GM23248 (cell line): ENCODE results near the gene FAF2. TPM values are rescaled to one million over a fixed set of nuclear protein-coding genes. Genes with fewer than 3 reads are reported as not detected.

Experiments used
- DNase-seq: peaks from one replicate; pipeline ENCODE4 v3.0.0-alpha.2; 2015
- H2AFZ ChIP-seq: fragments of 200-600 bp; sonication (generic); 2 replicates; pipeline ENCODE4 v1.6.1; 2016; ENCODE audit warnings: antibody characterized with exemption
- H3F3A ChIP-seq: fragments of 200-600 bp; sonication (generic); 2 replicates; pipeline ENCODE4 v1.6.1; 2016; ENCODE audit warnings: mild to moderate bottlenecking, antibody characterized with exemption, mixed run types; ENCODE audit not compliant: insufficient read depth
- H3K27ac ChIP-seq: fragments of 200-600 bp; sonication (generic); 2 replicates; pipeline ENCODE4 v1.5.1; 2016; ENCODE audit warnings: mild to moderate bottlenecking
- H3K27me3 ChIP-seq: fragments of 200-600 bp; sonication (generic); replicated peaks from 2 replicates; pipeline ENCODE4 v1.6.1; 2016; ENCODE audit warnings: mild to moderate bottlenecking; ENCODE audit not compliant: insufficient read depth
- H3K36me3 ChIP-seq: fragments of 200-600 bp; sonication (generic); 2 replicates; pipeline ENCODE4 v1.6.1; 2016; ENCODE audit warnings: low read depth, mild to moderate bottlenecking
- H3K4me1 ChIP-seq: fragments of 200-600 bp; sonication (generic); 2 replicates; pipeline ENCODE4 v1.6.1; 2016; ENCODE audit warnings: mild to moderate bottlenecking; ENCODE audit not compliant: insufficient read depth
- H3K4me2 ChIP-seq: fragments of 200-600 bp; sonication (generic); one replicate; pipeline ENCODE4 v1.6.1; 2016; ENCODE audit warnings: mild to moderate bottlenecking; ENCODE audit not compliant: unreplicated experiment
- H3K4me3 ChIP-seq: fragments of 200-600 bp; sonication (generic); 2 replicates; pipeline ENCODE4 v1.5.1; 2016; ENCODE audit warnings: mild to moderate bottlenecking
- H3K79me2 ChIP-seq: fragments of 200-600 bp; sonication (generic); 2 replicates; pipeline ENCODE4 v1.6.1; 2016; ENCODE audit warnings: mild to moderate bottlenecking; ENCODE audit not compliant: insufficient read depth
- H3K9ac ChIP-seq: fragments of 200-600 bp; sonication (generic); 2 replicates; pipeline ENCODE4 v1.6.1; 2016; ENCODE audit warnings: mild to moderate bottlenecking
- H3K9me2 ChIP-seq: fragments of 200-600 bp; sonication (generic); 2 replicates; pipeline ENCODE4 v1.6.1; 2016; ENCODE audit warnings: mixed run types, mild to moderate bottlenecking, moderate library complexity; ENCODE audit not compliant: insufficient read depth
- H3K9me3 ChIP-seq: fragments of 200-600 bp; sonication (generic); one replicate; pipeline ENCODE4 v1.6.1; 2017; ENCODE audit warnings: low read depth
- H4K20me1 ChIP-seq: fragments of 200-600 bp; sonication (generic); 2 replicates; pipeline ENCODE4 v1.6.0; 2016; ENCODE audit not compliant: insufficient read depth
- EZH2 ChIP-seq: fragments of 200-600 bp; sonication (generic); IDR thresholded peaks from 2 replicates; pipeline ENCODE4 v1.6.1; 2018; ENCODE audit warnings: antibody characterized with exemption, mild to moderate bottlenecking; ENCODE audit not compliant: insufficient read depth, poor library complexity, severe bottlenecking
- EZH2phosphoT487 ChIP-seq: fragments of 200-600 bp; sonication (generic); IDR thresholded peaks from 2 replicates; pipeline ENCODE4 v1.6.1; 2018; ENCODE audit warnings: antibody characterized with exemption, moderate library complexity, mild to moderate bottlenecking, low read depth; ENCODE audit not compliant: insufficient read depth
- WGBS, 2 experiments: methylation state at CpG; one replicate each; pipeline ENCODE4 v1.1.6; 2015 to 2017; ENCODE audit warnings: low lambda C conversion rate in 2 of 2, low coverage in 1 of 2; ENCODE audit errors: missing lambda C conversion rate in 2 of 2; 5-methylcytosine and 5-hydroxymethylcytosine counted together
- in situ Hi-C: fragments of 300-500 bp; cut with MboI; formaldehyde crosslinking; loops from 2 replicates; pipeline ENCODE4 v1.15.0; 2020
- polyA plus RNA-seq: library from polyadenylated mRNA; unstranded; fragments of >200 nt; fragmentation: Nextera tagmentation; extraction: Ambion mirVana; gene quantifications from 2 replicates; pipeline ENCODE4 v1.2.1, GENCODE V29; 2016
- total RNA-seq: library from RNA; depleted of rRNA; stranded (reverse); fragments of >200 nt; shearing (Covaris generic); gene quantifications from 2 replicates; pipeline ENCODE4 v1.2.3, GENCODE V29; 2014

The FAF2 gene
- total and polyA plus RNA-seq, 2 experiments from 2014 or later, result 45.0 to 45.4 TPM

GRCh38 chr5:176521286-176521685 lies 73.1 kb downstream of the FAF2 start:
- WGBS, 2 experiments, result 72 to 81% methylated on average over 7 of the region's 7 CpGs
- Histone ChIP-seq H3K4me1 (no peaks in the 10 kb centered on the region), H3K79me2 (no peaks in the 10 kb centered on the region), H3K4me2 (no peak overlapping the region), H3K36me3 (no peaks in the 10 kb centered on the region), H3K4me3 (no peak overlapping the region), H3K27ac (no peak overlapping the region), H3K9ac (no peak overlapping the region), H3K9me3 (no peaks in the 10 kb centered on the region), H3F3A (no peaks in the 10 kb centered on the region; the same call in 1 of the 2 replicates), H2AFZ (no peak overlapping the region), H3K9me2 (no peaks in the 10 kb centered on the region), H4K20me1 (no peaks in the 10 kb centered on the region), H3K27me3 (no peaks in the 10 kb centered on the region)
- DNase-seq, result no peak
- TF ChIP-seq EZH2phosphoT487 (no peak), EZH2 (no peak)
- in situ Hi-C loops, result no loop called here

GRCh38 chr5:176521699-176522263 lies 73.6 kb downstream of the FAF2 start:
- 67 to 70% methylated on average over 10 of the region's 10 CpGs for WGBS, 2 experiments
- H3K36me3 ChIP-seq, result no peaks in the 10 kb centered on the region
- H3K79me2 ChIP-seq, result no peaks in the 10 kb centered on the region
- H3K27ac ChIP-seq, result no peak overlapping the region
- no peaks in the 10 kb centered on the region for H3K9me3 ChIP-seq
- TF ChIP-seq EZH2, result no peak
- no peak for TF ChIP-seq EZH2phosphoT487
- no peaks in the 10 kb centered on the region for H4K20me1 ChIP-seq
- H3K4me3 ChIP-seq, result no peak overlapping the region
- H3K4me2 ChIP-seq, result no peak overlapping the region
- H3K27me3 ChIP-seq, result no peaks in the 10 kb centered on the region
- H3K9ac ChIP-seq, result no peak overlapping the region
- H3K9me2 ChIP-seq, result no peaks in the 10 kb centered on the region
- in situ Hi-C loops, result no loop called here
- DNase-seq, result no peak
- no peaks in the 10 kb centered on the region for H3K4me1 ChIP-seq
- no peak overlapping the region for H2AFZ ChIP-seq
- H3F3A ChIP-seq, result no peaks in the 10 kb centered on the region; the same call in 1 of the 2 replicates

GRCh38 chr5:176524138-176524537 lies 76.0 kb downstream of the FAF2 start:
- TF ChIP-seq EZH2 (no peak), EZH2phosphoT487 (no peak)
- DNase-seq, result no peak

GRCh38 chr5:176524987-176525386 lies 76.8 kb downstream of the FAF2 start:
- in situ Hi-C loops, result no loop called here
- Histone ChIP-seq H3F3A (no peaks in the 10 kb centered on the region; the same call in 1 of the 2 replicates), H3K9me2 (no peaks in the 10 kb centered on the region), H3K9ac (no peak overlapping the region), H2AFZ (no peak overlapping the region), H3K4me2 (no peak overlapping the region), H3K36me3 (no peaks in the 10 kb centered on the region), H3K4me3 (no peak overlapping the region), H3K4me1 (no peaks in the 10 kb centered on the region), H3K27me3 (no peaks in the 10 kb centered on the region), H4K20me1 (no peaks in the 10 kb centered on the region), H3K9me3 (no peaks in the 10 kb centered on the region), H3K79me2 (no peaks in the 10 kb centered on the region), H3K27ac (no peak overlapping the region)
- TF ChIP-seq EZH2phosphoT487 (no peak), EZH2 (no peak)
- WGBS, 2 experiments, result 84 to 86% methylated on average over 15 of the region's 15 CpGs
- DNase-seq, result no peak

More at GRCh38 chr5:176524138-176524537, 76.0 kb downstream of the FAF2 start:
- H3K9me3 ChIP-seq, result no peaks in the 10 kb centered on the region
- no peak overlapping the region for H3K9ac ChIP-seq
- H3K9me2 ChIP-seq, result no peaks in the 10 kb centered on the region
- no peak overlapping the region for H3K4me3 ChIP-seq
- no peaks in the 10 kb centered on the region for H3K4me1 ChIP-seq
- no peaks in the 10 kb centered on the region; the same call in 1 of the 2 replicates for H3F3A ChIP-seq
- no peak overlapping the region for H3K27ac ChIP-seq
- in situ Hi-C loops, result no loop called here
- no peak overlapping the region for H3K4me2 ChIP-seq
- no peaks in the 10 kb centered on the region for H4K20me1 ChIP-seq
- no peaks in the 10 kb centered on the region for H3K27me3 ChIP-seq
- no peak overlapping the region for H2AFZ ChIP-seq
- WGBS, 2 experiments, result 87 to 96% methylated on average over 6 of the region's 6 CpGs
- no peaks in the 10 kb centered on the region for H3K79me2 ChIP-seq
- no peaks in the 10 kb centered on the region for H3K36me3 ChIP-seq

GRCh38 chr5:176525677-176526076 lies 77.5 kb downstream of the FAF2 start:
- TF ChIP-seq EZH2, result no peak
- H3K36me3 ChIP-seq, result no peaks in the 10 kb centered on the region
- no peak overlapping the region for H3K4me3 ChIP-seq
- H3K9me3 ChIP-seq, result no peaks in the 10 kb centered on the region
- no peak overlapping the region for H3K4me2 ChIP-seq
- no peaks in the 10 kb centered on the region for H3K4me1 ChIP-seq
- 97 to 98% methylated on average over 9 of the region's 9 CpGs for WGBS, 2 experiments
- H3K9me2 ChIP-seq, result no peaks in the 10 kb centered on the region
- H3K9ac ChIP-seq, result no peak overlapping the region
- DNase-seq, result no peak
- in situ Hi-C loops, result no loop called here
- no peak overlapping the region for H2AFZ ChIP-seq
- H4K20me1 ChIP-seq, result no peaks in the 10 kb centered on the region
- no peaks in the 10 kb centered on the region; the same call in 1 of the 2 replicates for H3F3A ChIP-seq
- H3K27me3 ChIP-seq, result no peaks in the 10 kb centered on the region
- no peaks in the 10 kb centered on the region for H3K79me2 ChIP-seq
- H3K27ac ChIP-seq, result no peak overlapping the region
